GM12891 (cell line): ENCODE data around the gene TMEM178A.

Experiments used
- POLR2A ChIP-seq: IDR thresholded peaks from 2 replicates; pipeline ENCODE4 v1.6.1; 2011; ENCODE audit warnings: low read depth, low read length, control low read depth
- POLR2AphosphoS5 ChIP-seq: IDR thresholded peaks from 2 replicates; pipeline ENCODE4 v1.6.1; 2011; ENCODE audit warnings: low read depth, low read length, control low read depth
- SPI1 ChIP-seq: IDR thresholded peaks from 2 replicates; pipeline ENCODE4 v1.6.1; 2011; ENCODE audit warnings: low read depth, low read length, control low read depth
- TAF1 ChIP-seq: IDR thresholded peaks from 2 replicates; pipeline ENCODE4 v1.6.1; 2011; ENCODE audit warnings: low read depth, low read length, control low read depth

DNA sequence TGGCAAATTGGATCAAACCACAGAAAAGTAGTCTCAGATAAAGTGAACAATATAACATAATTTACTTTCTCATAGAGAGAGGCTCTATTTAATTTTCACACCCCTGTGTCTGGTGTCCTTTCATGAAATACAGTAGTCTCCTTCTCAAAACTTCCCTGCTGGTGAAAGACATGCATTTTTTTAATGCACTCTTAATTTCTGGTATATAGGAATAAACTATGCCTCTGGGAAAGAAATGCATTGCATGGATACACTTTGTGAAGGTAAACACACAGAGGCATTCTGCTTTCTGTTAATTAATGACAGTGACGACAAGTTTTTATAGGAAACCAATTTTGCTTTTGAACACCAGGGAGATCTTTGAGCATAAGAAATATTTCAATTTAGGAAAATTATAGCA lies 24.1 kb upstream of the TMEM178A start:
- no peak for TF ChIP-seq TAF1
- no peak for TF ChIP-seq POLR2A
- no peak for TF ChIP-seq SPI1
- no peak for TF ChIP-seq POLR2AphosphoS5
